ENCODE results near the gene COQ4. TPM values are rescaled to one million over a fixed set of nuclear protein-coding genes. Genes with fewer than 3 reads are reported as not detected.
"Not testable (repeated sequence)": the region's sequence is repeated elsewhere in the genome, so short reads cannot be mapped to it uniquely, and the experiment has no call there.

COQ4 gene
- total RNA-seq, 6 experiments from 2014 or later = 29.8 to 33.3 (median 31.3) TPM

DNA sequence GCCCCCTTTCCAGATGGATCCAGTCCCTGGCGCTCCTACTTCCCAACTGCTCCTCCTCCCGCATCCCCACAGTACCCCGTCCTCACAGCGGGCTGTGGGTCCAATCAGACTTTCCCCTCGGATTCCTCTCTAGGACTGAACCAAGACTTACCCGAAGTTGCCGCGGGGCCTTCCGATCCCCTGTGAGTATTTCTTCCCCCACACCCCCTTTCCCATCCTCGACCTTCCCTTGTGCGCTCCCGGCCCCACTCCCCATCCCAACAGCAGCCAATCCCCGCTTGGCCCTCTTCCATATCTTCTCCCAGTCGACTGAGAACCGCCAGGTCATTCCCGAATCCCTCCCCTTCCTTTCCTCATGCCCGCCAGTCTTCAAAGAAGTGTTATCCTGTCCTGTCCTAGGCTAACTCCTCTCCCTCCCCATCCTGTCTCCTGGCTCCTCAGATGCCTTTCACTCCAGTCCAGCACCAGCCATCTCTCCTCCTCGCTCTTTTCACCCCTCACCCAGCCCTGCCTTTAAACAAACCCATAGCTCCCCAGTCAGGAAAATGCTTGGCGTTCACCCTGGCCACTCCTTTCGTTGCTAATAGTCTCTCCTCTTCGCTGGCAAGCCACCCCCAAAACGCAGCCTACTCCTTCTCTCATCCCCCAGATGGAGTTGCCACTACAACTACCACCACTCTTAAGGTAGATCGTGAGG lies 45.9 kb upstream of the COQ4 start:
- Mint-ChIP-seq H3K36me3 (ENCODE audit: low read depth) (peaks cover 28% of the 10 kb centered on the region), H3K9me3 (no peaks in the 10 kb centered on the region), H3K4me3 (peak overlapping the region; percentile 99), H3K27ac (peak overlapping the region; percentile 94), H3K27me3 (ENCODE audit: insufficient read depth) (peaks cover 15% of the 10 kb centered on the region), H3K4me1 (ENCODE audit: low read depth) (peaks cover 28% of the 10 kb centered on the region)
- TF ChIP-seq, protein P1, sequence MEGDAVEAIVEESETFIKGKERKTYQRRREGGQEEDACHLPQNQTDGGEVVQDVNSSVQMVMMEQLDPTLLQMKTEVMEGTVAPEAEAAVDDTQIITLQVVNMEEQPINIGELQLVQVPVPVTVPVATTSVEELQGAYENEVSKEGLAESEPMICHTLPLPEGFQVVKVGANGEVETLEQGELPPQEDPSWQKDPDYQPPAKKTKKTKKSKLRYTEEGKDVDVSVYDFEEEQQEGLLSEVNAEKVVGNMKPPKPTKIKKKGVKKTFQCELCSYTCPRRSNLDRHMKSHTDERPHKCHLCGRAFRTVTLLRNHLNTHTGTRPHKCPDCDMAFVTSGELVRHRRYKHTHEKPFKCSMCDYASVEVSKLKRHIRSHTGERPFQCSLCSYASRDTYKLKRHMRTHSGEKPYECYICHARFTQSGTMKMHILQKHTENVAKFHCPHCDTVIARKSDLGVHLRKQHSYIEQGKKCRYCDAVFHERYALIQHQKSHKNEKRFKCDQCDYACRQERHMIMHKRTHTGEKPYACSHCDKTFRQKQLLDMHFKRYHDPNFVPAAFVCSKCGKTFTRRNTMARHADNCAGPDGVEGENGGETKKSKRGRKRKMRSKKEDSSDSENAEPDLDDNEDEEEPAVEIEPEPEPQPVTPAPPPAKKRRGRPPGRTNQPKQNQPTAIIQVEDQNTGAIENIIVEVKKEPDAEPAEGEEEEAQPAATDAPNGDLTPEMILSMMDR (IDR thresholded peaks at IDR 0.05) = no peak
- peak; percentile 16 for DNase-seq

DNA sequence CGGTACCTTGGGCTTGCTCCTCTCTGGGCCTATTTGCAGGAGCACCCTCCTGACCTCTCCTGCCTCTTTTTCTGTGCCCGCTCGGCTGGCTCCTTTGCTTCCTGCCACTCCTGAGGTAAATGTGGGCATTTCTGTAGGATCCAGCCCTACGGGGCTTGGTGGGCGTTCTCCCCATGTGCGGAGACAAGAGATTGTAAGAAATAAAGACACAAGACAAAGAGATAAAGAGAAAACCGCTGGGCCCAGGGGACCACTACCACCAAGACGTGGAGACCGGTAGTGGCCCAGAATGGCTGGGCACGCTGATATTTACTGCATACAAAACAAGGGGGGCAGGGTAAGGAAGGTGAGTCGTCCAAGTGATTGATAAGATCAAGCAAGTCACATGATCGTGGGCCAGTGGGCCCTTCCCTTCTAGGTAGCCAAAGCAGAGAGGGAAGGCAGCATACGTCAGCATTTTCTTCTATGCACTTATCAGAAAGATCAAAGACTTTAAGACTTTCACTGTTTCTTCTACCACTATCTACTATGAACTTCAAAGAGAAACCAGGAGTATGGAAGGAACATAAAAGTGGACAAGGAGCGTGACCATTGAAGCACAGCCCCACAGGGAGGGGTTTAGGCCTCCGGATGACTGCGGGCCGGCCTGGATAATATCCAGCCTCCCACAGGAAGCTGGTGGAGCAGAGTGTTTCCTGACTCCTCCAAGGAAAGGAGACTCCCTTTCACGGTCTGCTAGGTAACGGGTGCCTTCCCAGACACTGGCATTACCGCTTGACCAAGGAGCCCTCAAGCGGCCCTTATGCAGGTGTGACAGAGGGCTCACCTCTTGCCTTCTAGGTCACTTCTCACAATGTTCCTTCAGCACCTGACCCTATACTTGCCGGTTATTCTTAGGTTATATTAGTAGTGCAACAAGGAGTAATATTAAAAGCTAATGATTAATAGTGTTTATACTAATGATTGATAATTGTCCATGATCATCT lies 43.3 kb upstream of the COQ4 start:
- Mint-ChIP-seq H3K27me3 (ENCODE audit: insufficient read depth) (peaks cover 14% of the 10 kb centered on the region), H3K36me3 (ENCODE audit: low read depth) (peaks cover 22% of the 10 kb centered on the region), H3K4me1 (ENCODE audit: low read depth) (peaks cover 20% of the 10 kb centered on the region)
- H3K9me3 Mint-ChIP-seq, DNase-seq, H3K27ac Mint-ChIP-seq, H3K4me3 Mint-ChIP-seq: not testable (repeated sequence)

DNA sequence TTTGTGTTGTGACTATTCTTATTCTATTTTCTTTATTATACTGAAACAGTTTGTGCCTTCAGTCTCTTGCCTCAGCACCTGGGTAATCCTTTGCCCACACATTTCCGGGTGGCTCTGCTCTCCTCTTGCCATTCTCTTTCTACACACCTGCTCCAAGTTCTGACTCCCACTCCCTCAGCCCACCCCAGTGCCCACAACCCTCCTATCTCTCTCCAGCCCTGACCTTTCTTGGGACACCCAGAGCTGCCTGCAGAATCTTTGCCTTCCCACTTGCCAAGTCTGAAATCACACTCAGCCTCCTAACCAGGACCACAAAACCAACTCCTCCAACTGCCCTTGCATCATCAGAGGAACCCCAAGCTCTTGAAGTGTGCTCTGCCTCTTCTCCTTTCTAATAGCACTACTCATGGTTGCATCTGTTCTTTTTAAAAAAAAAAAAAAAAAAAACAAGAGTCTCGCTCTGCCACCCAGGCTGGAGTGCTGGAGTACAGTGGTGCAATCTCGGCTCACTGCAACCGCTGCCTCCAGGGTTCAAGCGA lies 42.5 kb upstream of the COQ4 start:
- DNase-seq = no peak
- no peak overlapping the region for H3K4me3 Mint-ChIP-seq
- H3K27me3 Mint-ChIP-seq (ENCODE audit: insufficient read depth) = peaks cover 14% of the 10 kb centered on the region
- H3K4me1 Mint-ChIP-seq (ENCODE audit: low read depth) = peaks cover 14% of the 10 kb centered on the region
- H3K36me3 Mint-ChIP-seq (ENCODE audit: low read depth) = peaks cover 15% of the 10 kb centered on the region
- H3K9me3 Mint-ChIP-seq = no peaks in the 10 kb centered on the region
- H3K27ac Mint-ChIP-seq = no peak overlapping the region
- TF ChIP-seq, protein P1 (IDR thresholded peaks at IDR 0.05) = no peak

DNA sequence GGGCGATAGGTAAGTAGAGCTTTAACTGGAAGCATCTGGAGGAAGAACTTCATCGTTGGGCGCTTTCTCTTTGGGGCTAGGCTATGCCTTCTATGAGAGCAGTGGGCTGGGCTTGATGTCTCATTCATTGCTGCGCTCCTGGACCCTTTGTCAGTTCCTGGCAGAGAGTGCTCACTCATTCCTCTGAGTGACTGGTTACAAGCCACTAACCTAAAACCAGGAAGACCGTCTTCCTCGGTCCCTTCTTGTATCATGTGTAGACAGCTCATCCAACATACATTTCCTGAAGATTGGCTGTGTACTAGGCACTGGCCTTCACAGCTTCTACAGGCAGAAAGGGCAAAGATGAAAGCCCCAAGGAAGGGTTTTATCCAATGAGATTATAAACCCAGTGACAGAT lies 40.1 kb upstream of the COQ4 start:
- Mint-ChIP-seq H3K4me3 (no peak overlapping the region), H3K27me3 (ENCODE audit: insufficient read depth) (peaks cover 4% of the 10 kb centered on the region), H3K27ac (peak overlapping the region; percentile 71; the same call in 1 of the 2 replicates), H3K9me3 (no peaks in the 10 kb centered on the region), H3K4me1 (ENCODE audit: low read depth) (peaks cover 6% of the 10 kb centered on the region), H3K36me3 (ENCODE audit: low read depth) (peaks cover 19% of the 10 kb centered on the region)
- TF ChIP-seq, protein P1 (IDR thresholded peaks at IDR 0.05) = no peak
- DNase-seq = no peak

GRCh38 chr9:128285033-128285784 lies 37.4 kb upstream of the COQ4 start:
- H3K27me3 Mint-ChIP-seq (ENCODE audit: insufficient read depth) = peaks cover 2% of the 10 kb centered on the region
- TF ChIP-seq, protein P1 (IDR thresholded peaks at IDR 0.05) = no peak
- no peaks in the 10 kb centered on the region for H3K9me3 Mint-ChIP-seq
- H3K36me3 Mint-ChIP-seq (ENCODE audit: low read depth) = peaks cover 20% of the 10 kb centered on the region
- no peak overlapping the region for H3K4me3 Mint-ChIP-seq
- no peak overlapping the region for H3K27ac Mint-ChIP-seq
- DNase-seq = no peak
- H3K4me1 Mint-ChIP-seq (ENCODE audit: low read depth) = peaks cover 5% of the 10 kb centered on the region; the same call in 1 of the 2 replicates
